Muscle of arm (tissue), 12 donors: ENCODE data around the gene PAK4. TPM values are rescaled to one million over a fixed set of nuclear protein-coding genes. Genes with fewer than 3 reads are reported as not detected.

Source experiments
- DNase-seq: peaks from one replicate; pipeline ENCODE4 v3.0.0-alpha.2; 2013
- polyA plus RNA-seq, 12 donors: library from polyadenylated mRNA; unstranded; fragments of 120-200 nt; gene quantifications; one replicate each; pipeline ENCODE4 v1.2.1, GENCODE V29; 2013; ENCODE audit not compliant: insufficient read length in 12 of 12

PAK4 gene
- polyA plus RNA-seq, 12 donors, result 11.9 to 33.1 (median 16.0) TPM; not detected in 1

GRCh38 chr19:39177110-39177699 is 51.6 kb downstream of the PAK4 start:
- no peak for DNase-seq

- DNase-seq, result no peak
Observed at GRCh38 chr19:39177736-39178135, 52.1 kb downstream of the PAK4 start.

- DNase-seq, result no peak
Observed at GRCh38 chr19:39178296-39179006, 52.9 kb downstream of the PAK4 start.

GRCh38 chr19:39179754-39180153 is 54.2 kb downstream of the PAK4 start:
- DNase-seq, result no peak

- DNase-seq, result no peak
Observed at GRCh38 chr19:39180749-39181148, 55.2 kb downstream of the PAK4 start.

GRCh38 chr19:39181500-39182173 is 56.1 kb downstream of the PAK4 start:
- no peak for DNase-seq

- no peak for DNase-seq
Observed at GRCh38 chr19:39182174-39182505, 56.6 kb downstream of the PAK4 start.

- DNase-seq, result no peak
Observed at GRCh38 chr19:39183104-39183503, 57.5 kb downstream of the PAK4 start.

GRCh38 chr19:39186391-39186790 is 60.8 kb downstream of the PAK4 start:
- no peak for DNase-seq

- no peak for DNase-seq
Observed at GRCh38 chr19:39187552-39187943, 62.0 kb downstream of the PAK4 start.

- DNase-seq, result no peak
Observed at GRCh38 chr19:39188960-39189359, 63.4 kb downstream of the PAK4 start.

GRCh38 chr19:39190768-39191167 is 65.2 kb downstream of the PAK4 start:
- DNase-seq, result no peak

GRCh38 chr19:39192846-39193245 is 67.3 kb downstream of the PAK4 start:
- DNase-seq, result no peak

- DNase-seq, result no peak
Observed at GRCh38 chr19:39193803-39194202, 68.2 kb downstream of the PAK4 start.

- DNase-seq, result no peak
Observed at GRCh38 chr19:39194832-39195542, 69.4 kb downstream of the PAK4 start.

GRCh38 chr19:39195755-39196154 is 70.2 kb downstream of the PAK4 start:
- no peak for DNase-seq

GRCh38 chr19:39196320-39196719 is 70.7 kb downstream of the PAK4 start:
- no peak for DNase-seq

GRCh38 chr19:39196860-39197562 is 71.4 kb downstream of the PAK4 start, which contains the start of gene NCCRP1:
Gene NCCRP1 (plus strand): TSS chr19:39196964. CDS start chr19:39196983, 19 bp downstream.
- no peak for DNase-seq

GRCh38 chr19:39197808-39198207 is 72.2 kb downstream of the PAK4 start:
- DNase-seq, result no peak

GRCh38 chr19:39199025-39199424 is 73.4 kb downstream of the PAK4 start:
- no peak for DNase-seq

- no peak for DNase-seq
Observed at GRCh38 chr19:39200066-39200802, 74.6 kb downstream of the PAK4 start.
